ENCODE measurements around the gene RBMS1. TPM values are rescaled to one million over a fixed set of nuclear protein-coding genes. Genes with fewer than 3 reads are reported as not detected.
"Not testable (repeated sequence)": the region's sequence is repeated elsewhere in the genome, so short reads cannot be mapped to it uniquely, and the experiment has no call there.

The RBMS1 gene
- total RNA-seq, 1 donor from 2014 or later, result 76.3 TPM

- no peak for DNase-seq (ENCODE audit: low read depth, low spot score)
Measured at GRCh38 chr2:160501370-160501769, 7.8 kb upstream of the RBMS1 start.

- no peak for DNase-seq (ENCODE audit: low read depth, low spot score)
Measured at GRCh38 chr2:160499865-160500264, 6.3 kb upstream of the RBMS1 start.

GRCh38 chr2:160498137-160498536, 4.5 kb upstream of the RBMS1 start:
- no peak for DNase-seq (ENCODE audit: low read depth, low spot score)

- DNase-seq (ENCODE audit: low read depth, low spot score), result no peak
Measured at GRCh38 chr2:160494201-160494644, 616 bp upstream of the RBMS1 start.

- no peak for DNase-seq (ENCODE audit: low read depth, low spot score)
Measured at GRCh38 chr2:160492401-160493226, 993 bp downstream of the RBMS1 start.

- DNase-seq (ENCODE audit: low read depth, low spot score), result no peak
Measured at GRCh38 chr2:160491911-160492371, 1.7 kb downstream of the RBMS1 start.

- no peak for DNase-seq (ENCODE audit: low read depth, low spot score)
Measured at GRCh38 chr2:160490733-160491685, 2.6 kb downstream of the RBMS1 start.

GRCh38 chr2:160489111-160489510, 4.5 kb downstream of the RBMS1 start:
- no peak for DNase-seq (ENCODE audit: low read depth, low spot score)

- DNase-seq (ENCODE audit: low read depth, low spot score), result not testable (repeated sequence)
Measured at GRCh38 chr2:160488289-160488688, 5.3 kb downstream of the RBMS1 start.

GRCh38 chr2:160486341-160486740, 7.3 kb downstream of the RBMS1 start:
- DNase-seq (ENCODE audit: low read depth, low spot score), result no peak

- DNase-seq (ENCODE audit: low read depth, low spot score), result no peak
Measured at GRCh38 chr2:160484859-160485520, 8.6 kb downstream of the RBMS1 start.

GRCh38 chr2:160482673-160483072, 10.9 kb downstream of the RBMS1 start:
- no peak for DNase-seq (ENCODE audit: low read depth, low spot score)

- DNase-seq (ENCODE audit: low read depth, low spot score), result no peak
Measured at GRCh38 chr2:160479269-160479668, 14.3 kb downstream of the RBMS1 start.

- DNase-seq (ENCODE audit: low read depth, low spot score), result no peak
Measured at GRCh38 chr2:160478660-160479059, 14.9 kb downstream of the RBMS1 start.

- no peak for DNase-seq (ENCODE audit: low read depth, low spot score)
Measured at GRCh38 chr2:160477032-160477431, 16.6 kb downstream of the RBMS1 start.

GRCh38 chr2:160474891-160475787, 18.5 kb downstream of the RBMS1 start:
- DNase-seq (ENCODE audit: low read depth, low spot score), result no peak

GRCh38 chr2:160474319-160474645, 19.3 kb downstream of the RBMS1 start:
- DNase-seq (ENCODE audit: low read depth, low spot score), result no peak

GRCh38 chr2:160473468-160474318, 19.9 kb downstream of the RBMS1 start:
- no peak for DNase-seq (ENCODE audit: low read depth, low spot score)

- DNase-seq (ENCODE audit: low read depth, low spot score), result no peak
Measured at GRCh38 chr2:160472839-160473251, 20.8 kb downstream of the RBMS1 start.

- no peak for DNase-seq (ENCODE audit: low read depth, low spot score)
Measured at GRCh38 chr2:160471950-160472349, 21.7 kb downstream of the RBMS1 start.

Data from pulmonary artery endothelial cell (primary cell).